ENCODE results near the gene OR10G3.

- TF ChIP-seq, protein P1, sequence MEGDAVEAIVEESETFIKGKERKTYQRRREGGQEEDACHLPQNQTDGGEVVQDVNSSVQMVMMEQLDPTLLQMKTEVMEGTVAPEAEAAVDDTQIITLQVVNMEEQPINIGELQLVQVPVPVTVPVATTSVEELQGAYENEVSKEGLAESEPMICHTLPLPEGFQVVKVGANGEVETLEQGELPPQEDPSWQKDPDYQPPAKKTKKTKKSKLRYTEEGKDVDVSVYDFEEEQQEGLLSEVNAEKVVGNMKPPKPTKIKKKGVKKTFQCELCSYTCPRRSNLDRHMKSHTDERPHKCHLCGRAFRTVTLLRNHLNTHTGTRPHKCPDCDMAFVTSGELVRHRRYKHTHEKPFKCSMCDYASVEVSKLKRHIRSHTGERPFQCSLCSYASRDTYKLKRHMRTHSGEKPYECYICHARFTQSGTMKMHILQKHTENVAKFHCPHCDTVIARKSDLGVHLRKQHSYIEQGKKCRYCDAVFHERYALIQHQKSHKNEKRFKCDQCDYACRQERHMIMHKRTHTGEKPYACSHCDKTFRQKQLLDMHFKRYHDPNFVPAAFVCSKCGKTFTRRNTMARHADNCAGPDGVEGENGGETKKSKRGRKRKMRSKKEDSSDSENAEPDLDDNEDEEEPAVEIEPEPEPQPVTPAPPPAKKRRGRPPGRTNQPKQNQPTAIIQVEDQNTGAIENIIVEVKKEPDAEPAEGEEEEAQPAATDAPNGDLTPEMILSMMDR (IDR thresholded peaks at IDR 0.05), result no peak
- TF ChIP-seq POLR2AphosphoS5 (IDR thresholded peaks at IDR 0.05) (no peak), POLR2A (IDR thresholded peaks at IDR 0.05) (no peak), EP300 (IDR thresholded peaks at IDR 0.05) (no peak)
Observed at GRCh38 chr14:21575661-21576060, 4.2 kb downstream of the OR10G3 start.

All from suprapubic skin (tissue), 4 donors.